ENCODE results near the gene NUMA1. TPM values are rescaled to one million over a fixed set of nuclear protein-coding genes. Genes with fewer than 3 reads are reported as not detected.

The NUMA1 gene
- total and polyA plus RNA-seq, 2 of the 13 experiments (the other 11 are each of a cell fraction or from before 2014, with no cell fraction given) = 57.3 to 60.2 TPM

DNA sequence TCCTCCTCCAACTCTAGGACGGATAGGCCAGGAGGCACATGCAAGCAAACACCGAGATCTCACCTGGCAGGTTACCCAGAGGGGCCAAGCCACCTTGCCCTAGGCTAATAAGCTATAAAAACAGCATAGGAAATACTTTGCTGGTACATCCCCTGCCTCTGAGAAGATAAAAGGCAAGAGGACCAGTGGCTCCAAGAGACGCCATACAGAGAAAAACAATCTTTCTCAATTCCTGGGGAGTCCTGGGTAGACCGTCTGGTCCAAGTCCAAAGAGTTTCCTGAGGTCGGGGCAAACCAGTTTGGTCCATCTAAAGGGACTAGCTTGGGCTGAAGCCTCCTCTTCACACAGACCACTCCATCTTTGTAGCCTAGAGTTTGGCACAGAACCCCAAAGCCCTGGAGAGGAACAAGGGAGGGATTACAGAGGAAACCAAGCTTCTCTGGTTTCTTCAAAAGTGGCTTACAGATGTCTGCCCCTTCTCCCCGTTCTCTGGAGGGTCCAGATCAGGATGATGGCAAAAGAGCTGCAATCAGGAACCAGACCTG, 40.4 kb downstream of the NUMA1 start:
- Histone ChIP-seq H3K4me3 (replicated peaks in 1 of 3; ENCODE audit: insufficient read depth in 1 of 3, low read depth in 2 of 3, low read length in 3 of 3) (peak overlapping the region; percentile 56 to 77 (median 62)), H3K27ac (ENCODE audit: extremely low read length, insufficient read depth, low read length) (peak overlapping the region; percentile 86), H3K27me3 (ENCODE audit: control insufficient read depth in 1 of 2, insufficient read depth in 2 of 2, low read length in 2 of 2) (no peaks in the 10 kb centered on the region; a peak in 1 of 5 replicates), H4K20me1 (ENCODE audit: insufficient read depth, low read length) (no peaks in the 10 kb centered on the region), H3K9ac (ENCODE audit: insufficient read depth, low read depth, low read length) (peak overlapping the region; percentile 76), H3K4me1 (ENCODE audit: insufficient read depth, low read length) (peaks cover 54% of the 10 kb centered on the region), H3K4me2 (ENCODE audit: low read depth, low read length) (peak overlapping the region; percentile 97), H3K36me3 (replicated peaks in 1 of 2; ENCODE audit: control insufficient read depth in 1 of 2, insufficient read depth in 2 of 2, low read length in 2 of 2) (peaks cover 2 to 8% of the 10 kb centered on the region in 2 experiments; a peak in 3 of 5 replicates), H3K79me2 (ENCODE audit: insufficient read depth, low read length) (peaks cover 63% of the 10 kb centered on the region), H2AFZ (ENCODE audit: low read length) (no peak overlapping the region), H3K9me3 (ENCODE audit: low read length) (no peaks in the 10 kb centered on the region)
- intact Hi-C loops (cut with micrococcal nuclease; ENCODE audit: unreplicated experiment) (no loop called here), in situ Hi-C loops (cut with HindIII; ENCODE audit: extremely low pct_ligation_motif_present, low pct_unique_long_range_greater_than_20kb) (no loop called here)
- WGBS (ENCODE audit: low lambda C conversion rate) = 68% methylated on average over 5 of the region's 6 CpGs
- no TSS peak for BruUV-seq (replicated peaks)
- ATAC-seq = no peak
- FAIRE-seq = no peak
- no peak for TF ChIP-seq ZBTB38 (CRISPR knock-in tag; IDR thresholded peaks at IDR 0.05)
- TF ChIP-seq, protein P1, sequence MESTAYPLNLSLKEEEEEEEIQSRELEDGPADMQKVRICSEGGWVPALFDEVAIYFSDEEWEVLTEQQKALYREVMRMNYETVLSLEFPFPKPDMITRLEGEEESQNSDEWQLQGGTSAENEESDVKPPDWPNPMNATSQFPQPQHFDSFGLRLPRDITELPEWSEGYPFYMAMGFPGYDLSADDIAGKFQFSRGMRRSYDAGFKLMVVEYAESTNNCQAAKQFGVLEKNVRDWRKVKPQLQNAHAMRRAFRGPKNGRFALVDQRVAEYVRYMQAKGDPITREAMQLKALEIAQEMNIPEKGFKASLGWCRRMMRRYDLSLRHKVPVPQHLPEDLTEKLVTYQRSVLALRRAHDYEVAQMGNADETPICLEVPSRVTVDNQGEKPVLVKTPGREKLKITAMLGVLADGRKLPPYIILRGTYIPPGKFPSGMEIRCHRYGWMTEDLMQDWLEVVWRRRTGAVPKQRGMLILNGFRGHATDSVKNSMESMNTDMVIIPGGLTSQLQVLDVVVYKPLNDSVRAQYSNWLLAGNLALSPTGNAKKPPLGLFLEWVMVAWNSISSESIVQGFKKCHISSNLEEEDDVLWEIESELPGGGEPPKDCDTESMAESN (CRISPR knock-in tag; conservative IDR thresholded peaks at IDR 0.05) = peak; percentile 5; the same call in 1 of the 2 replicates
- TF ChIP-seq SNAPC2 (CRISPR knock-in tag; IDR thresholded peaks at IDR 0.05) = 0 out of 2 replicates have a peak, but pooled peaks have one; percentile 57
- ChIA-PET CTCF (ENCODE audit: low intra/inter-chr PET ratio, low total read pairs) (no interaction called here), POLR2A (interaction anchor here (0.7 to 4.1 kb wide), 20 partner anchors 7 to 111 kb away, joined by 3 to 37 read pairs (median 7); partner anchors contain the start of genes ANAPC15, LAMTOR1, LRRC51 and RNF121)
- DNase-seq (ENCODE audit: low spot score) = no peak
